T-helper 2 cell (primary cell): ENCODE measurements around the gene DCAF7.

Experiments
- DNase-seq, 5 experiments: peaks; one replicate each; pipeline versions ENCODE4 v3.0.0 to v3.0.0-alpha.2; 2012 to 2022

Gene DCAF7

DNA sequence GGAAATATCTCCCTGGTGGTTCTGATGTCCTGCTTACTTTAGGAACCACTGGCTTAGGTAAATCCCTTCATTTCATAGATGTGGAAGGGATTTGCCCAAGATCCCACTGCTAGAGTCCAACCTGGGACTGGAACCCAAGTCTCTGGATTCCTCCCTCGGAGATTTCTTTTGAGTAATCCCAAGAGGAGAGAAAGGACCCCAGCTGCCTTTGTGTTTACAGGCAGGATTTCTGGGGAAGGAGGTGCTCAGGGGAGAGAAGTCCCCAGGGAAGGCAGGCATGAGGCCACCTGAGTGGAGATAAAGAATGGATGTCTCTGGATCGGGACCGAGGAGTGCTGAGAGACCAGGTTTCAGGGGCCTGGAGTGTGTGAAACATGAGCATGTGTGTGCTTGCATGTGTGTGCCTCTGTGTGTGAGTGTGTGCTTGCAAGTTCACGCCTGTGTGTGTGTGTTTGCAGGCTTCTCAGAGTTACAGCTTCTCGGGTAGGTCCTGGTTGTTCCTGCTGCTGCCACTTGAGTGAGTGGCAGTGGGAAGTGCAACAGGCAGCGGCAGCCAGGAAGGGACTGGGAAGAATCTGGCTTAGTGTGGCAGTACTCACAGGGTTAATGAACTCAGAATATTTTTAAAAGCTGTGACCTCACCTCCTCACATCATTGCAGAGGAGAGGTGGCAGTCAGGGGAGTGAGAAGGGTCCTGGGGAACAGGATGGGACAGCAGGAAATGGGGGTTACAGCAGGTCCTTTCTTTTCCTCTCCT lies 24.9 kb upstream of the DCAF7 start:
- no peak for DNase-seq

GRCh38 chr17:63526861-63527260 lies 23.4 kb upstream of the DCAF7 start:
- DNase-seq = no peak

GRCh38 chr17:63528183-63528582 lies 22.1 kb upstream of the DCAF7 start:
- DNase-seq = no peak

DNA sequence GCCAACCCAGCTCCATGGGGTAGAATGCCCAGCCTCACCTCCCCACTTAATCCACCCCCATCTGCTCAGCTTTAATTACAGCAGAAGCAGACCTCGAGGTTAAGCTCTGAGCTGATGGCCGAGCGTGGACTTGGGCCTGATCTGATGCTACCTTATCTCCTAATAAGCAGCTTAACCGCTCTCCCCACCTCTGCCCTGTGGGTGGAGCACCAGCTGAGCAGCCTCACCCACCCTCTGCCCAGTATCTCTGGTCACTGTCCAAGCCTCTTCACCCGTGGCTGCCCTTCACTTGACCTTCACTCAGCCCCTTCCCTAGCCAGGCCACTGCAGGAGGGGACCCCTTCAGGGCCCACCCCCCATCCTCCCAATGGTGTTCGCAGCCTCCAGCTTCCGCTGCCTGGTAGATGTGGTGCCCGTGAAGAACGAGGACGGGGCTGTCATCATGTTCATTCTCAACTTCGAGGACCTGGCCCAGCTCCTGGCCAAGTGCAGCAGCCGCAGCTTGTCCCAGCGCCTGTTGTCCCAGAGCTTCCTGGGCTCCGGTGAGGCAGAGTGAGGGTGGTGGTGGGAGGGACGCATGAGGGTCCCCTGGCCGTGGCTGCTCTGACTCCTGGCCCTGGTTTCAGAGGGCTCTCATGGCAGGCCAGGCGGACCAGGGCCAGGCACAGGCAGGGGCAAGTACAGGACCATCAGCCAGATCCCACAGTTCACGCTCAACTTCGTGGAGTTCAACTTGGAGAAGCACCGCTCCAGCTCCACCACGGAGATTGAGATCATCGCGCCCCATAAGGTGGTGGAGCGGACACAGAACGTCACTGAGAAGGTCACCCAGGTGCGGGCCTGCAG lies 20.3 kb upstream of the DCAF7 start:
- DNase-seq = no peak

DNA sequence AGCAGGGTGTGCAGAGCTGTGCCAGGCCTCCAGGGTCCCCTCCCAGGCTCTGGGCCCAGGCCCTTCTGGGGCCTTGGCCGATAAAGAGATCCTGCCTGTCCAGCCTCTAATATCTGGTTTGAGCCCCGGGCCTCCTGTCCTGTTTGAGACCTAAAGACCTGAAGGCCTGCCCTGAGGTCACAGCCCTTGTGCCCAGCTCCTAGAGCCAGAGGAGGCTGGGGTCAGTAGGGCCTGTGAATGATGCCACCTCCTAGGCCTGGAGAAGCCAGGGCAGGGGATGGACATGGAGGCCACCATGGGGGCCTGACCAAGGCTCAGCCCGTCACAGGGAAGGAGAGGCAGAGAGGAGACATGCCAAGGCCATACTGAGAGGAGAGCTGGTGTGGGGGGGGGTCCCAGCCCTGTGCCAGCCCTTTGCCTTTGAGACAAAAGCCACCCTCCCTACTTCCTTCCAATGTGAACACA lies 19.7 kb upstream of the DCAF7 start:
- no peak for DNase-seq

DNA sequence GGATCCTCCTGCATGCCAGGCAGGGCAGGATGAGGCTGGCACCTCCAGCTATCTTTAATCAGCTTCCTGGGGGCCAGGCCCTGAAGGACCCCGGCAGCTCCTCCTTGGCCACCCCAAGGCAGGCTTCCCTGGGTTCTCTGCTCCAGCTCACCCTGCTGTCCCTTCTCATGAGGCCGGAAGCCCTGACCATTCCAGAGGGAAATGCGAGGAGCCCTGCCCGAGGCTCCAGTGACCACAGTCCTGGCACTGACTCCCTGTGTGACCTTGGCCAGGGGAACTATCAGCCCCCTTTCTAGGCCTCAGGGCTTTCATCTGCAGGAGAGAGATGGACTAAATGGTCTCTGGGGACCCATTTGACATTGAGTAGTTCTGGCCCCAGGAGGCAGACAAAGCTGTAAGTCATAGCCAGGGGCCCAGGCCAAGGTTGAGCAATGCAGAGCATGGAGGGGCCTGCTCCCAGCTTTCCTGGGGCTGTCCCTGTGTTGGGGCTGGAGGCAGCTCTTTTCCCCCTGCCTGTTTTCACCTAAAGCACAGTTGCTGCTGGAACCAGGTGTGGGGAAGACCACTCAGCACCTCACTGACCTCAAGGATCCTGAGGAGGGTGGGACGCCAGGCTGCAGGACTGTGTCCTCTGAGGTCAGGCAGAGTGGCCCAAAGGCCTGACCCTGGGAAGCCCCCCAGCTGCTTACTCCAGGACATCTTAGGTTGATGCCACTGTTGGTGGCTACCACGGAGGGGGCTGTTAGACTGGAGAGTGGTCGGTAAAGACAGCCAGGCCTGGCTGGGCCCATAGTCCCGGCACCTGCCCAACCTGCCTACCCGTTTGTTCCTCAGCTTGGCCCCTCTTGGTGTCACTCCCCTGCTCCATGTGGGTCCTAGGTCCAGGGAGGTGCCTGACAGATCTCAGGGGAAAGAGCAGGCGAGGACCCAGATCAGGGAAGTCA lies 19.0 kb upstream of the DCAF7 start:
- no peak for DNase-seq

GRCh38 chr17:63533433-63534077 lies 16.7 kb upstream of the DCAF7 start:
- DNase-seq = no peak

- no peak for DNase-seq
Observed at GRCh38 chr17:63534078-63534570, 16.2 kb upstream of the DCAF7 start.

DNA sequence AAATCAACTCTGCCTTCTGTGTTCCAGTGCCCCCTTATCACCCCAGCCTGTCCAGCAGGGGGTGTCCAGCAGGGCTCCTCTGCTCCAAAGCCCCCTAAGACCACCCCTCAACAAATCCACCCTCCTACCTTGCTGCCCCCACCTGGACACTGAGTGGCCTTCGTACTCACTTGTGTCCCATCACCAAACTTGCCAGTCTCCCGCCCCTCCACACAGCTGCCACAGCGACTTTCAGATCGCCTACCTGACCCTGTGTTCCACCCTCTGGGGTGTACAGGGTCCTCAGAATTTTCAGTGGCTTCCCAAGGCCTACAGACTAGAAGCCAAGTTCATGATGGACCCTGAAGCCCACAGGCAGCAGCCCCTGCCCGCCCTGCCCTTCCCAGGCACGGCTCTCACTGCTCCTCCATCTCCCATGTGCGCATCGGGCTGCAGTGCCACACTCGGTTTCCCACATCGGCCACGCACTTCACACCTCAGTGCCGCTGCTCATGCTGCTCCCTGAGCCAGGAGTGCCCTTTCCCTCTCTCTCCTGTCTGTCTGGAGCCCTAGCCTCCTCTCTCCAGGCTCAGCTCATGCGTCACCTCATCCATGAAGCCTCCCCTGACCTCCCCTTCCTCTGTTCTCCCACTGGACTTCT lies 15.3 kb upstream of the DCAF7 start:
- DNase-seq = no peak

DNA sequence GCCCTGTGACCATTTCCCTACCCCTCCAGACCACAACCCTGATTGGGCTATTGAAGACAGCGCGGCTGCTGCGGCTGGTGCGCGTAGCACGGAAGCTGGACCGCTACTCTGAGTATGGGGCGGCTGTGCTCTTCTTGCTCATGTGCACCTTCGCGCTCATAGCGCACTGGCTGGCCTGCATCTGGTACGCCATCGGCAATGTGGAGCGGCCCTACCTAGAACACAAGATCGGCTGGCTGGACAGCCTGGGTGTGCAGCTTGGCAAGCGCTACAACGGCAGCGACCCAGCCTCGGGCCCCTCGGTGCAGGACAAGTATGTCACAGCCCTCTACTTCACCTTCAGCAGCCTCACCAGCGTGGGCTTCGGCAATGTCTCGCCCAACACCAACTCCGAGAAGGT lies 14.6 kb upstream of the DCAF7 start:
- no peak for DNase-seq

DNA sequence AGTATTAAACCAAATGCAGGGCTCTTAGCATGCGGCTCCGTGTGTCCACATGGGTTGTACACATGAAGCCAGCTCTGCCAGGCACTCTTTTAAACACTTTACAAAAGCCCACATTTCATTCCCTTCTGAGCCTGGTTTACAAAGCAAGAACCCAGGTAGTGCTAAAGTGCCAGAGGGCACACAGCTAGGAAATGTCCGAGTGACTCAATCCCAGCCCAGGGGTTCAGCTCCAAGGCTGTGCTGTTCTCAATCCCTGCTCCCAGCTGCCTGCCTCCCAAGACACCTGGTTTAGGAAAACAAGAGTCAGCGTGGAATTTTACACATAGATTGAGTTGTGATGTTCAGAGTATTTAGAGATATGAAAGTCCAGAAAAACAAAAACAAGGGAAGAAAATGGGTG lies 13.3 kb upstream of the DCAF7 start:
- DNase-seq = no peak

GRCh38 chr17:63537991-63538692 lies 12.1 kb upstream of the DCAF7 start:
- DNase-seq = peak in 1 of 5 experiments; percentile 15

- DNase-seq = no peak
Observed at GRCh38 chr17:63538693-63539595, 11.3 kb upstream of the DCAF7 start.

DNA sequence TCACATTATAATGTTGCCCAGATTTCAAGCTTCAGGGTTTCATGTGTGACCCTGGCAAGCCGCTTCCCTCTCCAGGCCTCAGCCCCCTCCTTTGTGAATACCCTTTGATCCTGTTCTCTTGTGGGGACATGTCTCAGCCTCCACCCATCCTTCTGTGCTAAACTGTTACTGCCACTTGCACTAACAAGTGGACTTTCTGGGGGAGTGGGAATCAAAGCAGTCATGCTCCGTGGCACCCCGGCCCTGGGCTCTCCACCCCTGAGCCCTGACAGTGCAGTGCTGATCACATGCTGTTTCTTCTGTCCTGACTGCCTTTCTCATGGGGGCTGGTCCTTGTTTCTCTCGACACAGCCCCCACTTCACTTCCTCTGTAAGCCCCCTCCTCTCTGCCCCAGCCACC lies 9.7 kb upstream of the DCAF7 start:
- DNase-seq = no peak

GRCh38 chr17:63542218-63542545 lies 8.1 kb upstream of the DCAF7 start:
- DNase-seq = no peak

DNA sequence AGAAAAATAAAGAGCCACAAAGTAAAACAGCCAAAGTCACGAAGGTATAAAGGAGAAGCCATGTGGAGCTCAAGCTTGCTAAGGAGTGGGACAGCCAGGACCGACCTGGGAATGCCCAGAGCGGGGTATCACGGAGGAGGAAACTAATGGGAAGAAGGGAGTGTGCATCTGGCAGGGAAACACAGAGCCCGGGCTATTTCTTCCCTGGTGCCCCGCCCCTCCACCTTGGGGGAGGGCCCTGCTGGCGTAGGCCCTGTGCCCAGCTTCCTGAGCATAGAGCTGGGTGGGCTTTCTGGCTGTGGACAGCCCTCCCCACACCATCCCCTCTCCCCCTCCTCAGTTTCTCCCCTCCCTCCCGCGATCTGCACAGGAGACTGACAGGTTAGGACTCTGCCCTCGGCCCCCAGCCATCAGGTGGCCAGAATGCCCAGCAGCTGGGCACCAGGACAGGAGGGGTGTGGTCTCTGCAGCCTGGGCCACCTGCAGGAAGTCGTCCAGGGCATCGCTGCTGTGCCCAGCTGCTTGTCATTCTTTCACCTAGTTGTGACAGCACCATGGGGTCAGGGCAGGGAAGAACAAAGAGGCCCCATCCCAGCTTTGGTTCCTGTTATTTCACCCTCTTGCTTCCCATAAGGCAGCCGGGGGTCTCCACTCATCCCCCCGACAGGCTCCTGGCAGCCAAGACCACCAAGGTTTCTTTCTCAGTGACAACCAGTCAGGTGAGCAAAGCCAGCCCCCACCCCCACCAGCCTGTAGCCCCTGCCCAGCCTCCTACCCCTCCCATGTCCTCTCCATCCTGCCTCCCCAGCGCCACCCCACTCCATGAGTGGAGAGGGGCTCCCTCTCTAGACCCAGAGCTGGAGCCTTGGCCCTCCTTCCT lies 7.1 kb upstream of the DCAF7 start:
- no peak for DNase-seq

- no peak for DNase-seq
Observed at GRCh38 chr17:63543822-63544420, 6.4 kb upstream of the DCAF7 start.

DNA sequence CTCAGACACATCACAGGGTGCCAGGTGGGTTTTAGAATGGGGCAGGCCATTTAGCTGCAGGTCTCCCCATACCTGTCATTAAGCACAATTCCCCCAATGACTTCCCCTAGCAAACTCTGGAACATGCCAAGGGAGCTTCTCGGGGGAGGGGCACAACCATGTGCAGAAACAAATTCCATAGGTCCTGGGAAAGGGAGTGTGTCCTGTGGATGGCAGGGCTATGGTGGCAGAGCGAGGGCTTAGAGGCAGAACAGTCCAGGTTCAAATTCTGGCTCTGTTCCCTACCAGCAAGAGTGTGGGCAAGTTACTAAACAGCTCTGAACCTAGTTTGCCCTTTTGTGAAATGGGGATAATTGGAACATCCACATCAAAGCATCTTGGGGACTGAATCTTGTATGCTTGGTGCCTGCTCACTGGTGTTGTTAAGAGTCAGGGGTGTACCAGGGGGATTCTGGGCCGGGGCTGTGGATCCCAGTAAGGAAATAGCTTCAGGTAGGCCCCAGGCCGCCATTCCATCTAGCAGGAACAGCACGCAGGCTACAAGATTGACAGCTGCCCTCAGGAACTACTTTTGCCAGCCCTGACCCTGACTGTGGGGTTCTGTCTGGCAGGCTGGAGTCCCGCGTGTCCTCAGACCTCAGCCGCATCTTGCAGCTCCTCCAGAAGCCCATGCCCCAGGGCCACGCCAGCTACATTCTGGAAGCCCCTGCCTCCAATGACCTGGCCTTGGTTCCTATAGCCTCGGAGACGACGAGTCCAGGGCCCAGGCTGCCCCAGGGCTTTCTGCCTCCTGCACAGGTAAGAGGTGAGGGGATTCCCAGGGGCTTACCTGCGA lies 5.6 kb upstream of the DCAF7 start:
- no peak for DNase-seq
